ENCODE measurements around the gene ZFC3H1. TPM values are rescaled to one million over a fixed set of nuclear protein-coding genes. Genes with fewer than 3 reads are reported as not detected.
A peak's percentile ranks its signal among the peaks of the same experiment; 100 is the strongest.

Gene ZFC3H1
- total RNA-seq, 2 donors from 2014 or later, result 40.5 to 46.0 TPM

GRCh38 chr12:71665090-71665463, 1.4 kb upstream of the ZFC3H1 start:
- H3K4me1 ChIP-seq (ENCODE audit: control insufficient read depth, insufficient read depth, low read length), result peaks cover 4% of the 10 kb centered on the region
- Mint-ChIP-seq H3K36me3 (ENCODE audit: low read depth) (peaks cover 16% of the 10 kb centered on the region), H3K27me3 (ENCODE audit: insufficient read depth) (no peaks in the 10 kb centered on the region), H3K4me3 (peak overlapping the region; percentile 100), H3K27ac (peak overlapping the region; percentile 100), H3K4me1 (peaks cover 15% of the 10 kb centered on the region), H3K9me3 (no peaks in the 10 kb centered on the region)
- peak overlapping the region; percentile 99 for H3K9ac ChIP-seq (ENCODE audit: extremely low read depth, low read length, poor library complexity, severe bottlenecking)
- peaks cover 6% of the 10 kb centered on the region for H3K36me3 ChIP-seq (ENCODE audit: control insufficient read depth, insufficient read depth, low read length)
- no peak for DNase-seq
- no peaks in the 10 kb centered on the region for H3K27me3 ChIP-seq (ENCODE audit: control insufficient read depth, insufficient read depth, low read length, poor library complexity, severe bottlenecking)
- H3K9me3 ChIP-seq (ENCODE audit: control insufficient read depth, low read length), result no peaks in the 10 kb centered on the region
- H3K27ac ChIP-seq (ENCODE audit: low read depth, low read length), result peak overlapping the region; percentile 97
- TF ChIP-seq CTCF (conservative IDR thresholded peaks at IDR 0.05), result no peak
- 8% methylated on average over 2 of the region's 4 CpGs; no CpG with 5 or more reads in 1 of the 2 experiments for WGBS, 2 experiments (ENCODE audit: insufficient coverage in 1 of 2, insufficient read length in 1 of 2)
- H3K4me3 ChIP-seq (ENCODE audit: low read length), result peak overlapping the region; percentile 99

- H3K9me3 Mint-ChIP-seq, result no peaks in the 10 kb centered on the region
- H3K9ac ChIP-seq (ENCODE audit: extremely low read depth, low read length, poor library complexity, severe bottlenecking), result peak overlapping the region; percentile 99
- H3K9me3 ChIP-seq (ENCODE audit: control insufficient read depth, low read length), result no peaks in the 10 kb centered on the region
- peak overlapping the region; percentile 100 for H3K4me3 Mint-ChIP-seq
- H3K27me3 Mint-ChIP-seq (ENCODE audit: insufficient read depth), result no peaks in the 10 kb centered on the region
- H3K27me3 ChIP-seq (ENCODE audit: control insufficient read depth, insufficient read depth, low read length, poor library complexity, severe bottlenecking), result no peaks in the 10 kb centered on the region
- TF ChIP-seq CTCF (conservative IDR thresholded peaks at IDR 0.05), result no peak
- peaks cover 20% of the 10 kb centered on the region for H3K36me3 Mint-ChIP-seq (ENCODE audit: low read depth)
- peaks cover 19% of the 10 kb centered on the region for H3K4me1 Mint-ChIP-seq
- peak overlapping the region; percentile 100 for H3K27ac Mint-ChIP-seq
- no peak for DNase-seq
- peak overlapping the region; percentile 97 for H3K27ac ChIP-seq (ENCODE audit: low read depth, low read length)
- peaks cover 12% of the 10 kb centered on the region for H3K36me3 ChIP-seq (ENCODE audit: control insufficient read depth, insufficient read depth, low read length)
- 0% methylated on average over 6 to 20 of the region's 20 CpGs for WGBS, 2 experiments (ENCODE audit: insufficient coverage in 1 of 2, insufficient read length in 1 of 2)
- H3K4me3 ChIP-seq (ENCODE audit: low read length), result peak overlapping the region; percentile 99
- peaks cover 8% of the 10 kb centered on the region for H3K4me1 ChIP-seq (ENCODE audit: control insufficient read depth, insufficient read depth, low read length)
These were observed 902 bp upstream of the ZFC3H1 start for GRCh38 chr12:71664411-71665089.

GRCh38 chr12:71662849-71663560, 643 bp downstream of the ZFC3H1 start:
- peak overlapping the region; percentile 100 for H3K4me3 Mint-ChIP-seq
- no peaks in the 10 kb centered on the region for H3K9me3 Mint-ChIP-seq
- H3K36me3 ChIP-seq (ENCODE audit: control insufficient read depth, insufficient read depth, low read length), result peaks cover 27% of the 10 kb centered on the region
- TF ChIP-seq CTCF (conservative IDR thresholded peaks at IDR 0.05), result no peak
- DNase-seq, result peak; percentile 89
- no peaks in the 10 kb centered on the region for H3K9me3 ChIP-seq (ENCODE audit: control insufficient read depth, low read length)
- H3K27me3 Mint-ChIP-seq (ENCODE audit: insufficient read depth), result no peaks in the 10 kb centered on the region
- H3K27ac ChIP-seq (ENCODE audit: low read depth, low read length), result peak overlapping the region; percentile 94
- H3K27ac Mint-ChIP-seq, result peak overlapping the region; percentile 100
- no peaks in the 10 kb centered on the region for H3K27me3 ChIP-seq (ENCODE audit: control insufficient read depth, insufficient read depth, low read length, poor library complexity, severe bottlenecking)
- H3K4me1 ChIP-seq (ENCODE audit: control insufficient read depth, insufficient read depth, low read length), result peaks cover 9% of the 10 kb centered on the region
- peak overlapping the region; percentile 99 for H3K4me3 ChIP-seq (ENCODE audit: low read length)
- WGBS, 2 experiments (ENCODE audit: insufficient coverage in 1 of 2, insufficient read length in 1 of 2), result 0 to 2% methylated on average over 19 to 53 of the region's 53 CpGs
- H3K9ac ChIP-seq (ENCODE audit: extremely low read depth, low read length, poor library complexity, severe bottlenecking), result peak overlapping the region; percentile 99
- H3K4me1 Mint-ChIP-seq, result peaks cover 30% of the 10 kb centered on the region
- H3K36me3 Mint-ChIP-seq (ENCODE audit: low read depth), result peaks cover 33% of the 10 kb centered on the region

Data from endodermal cell (in vitro differentiated cells).